Loucy (cell line): Measurements from ENCODE around the gene ELF5.

ENCODE experiments used
- H2AFZ ChIP-seq: fragments of 200-600 bp; sonication (generic); 2 replicates; pipeline ENCODE4 v1.6.0; 2016; ENCODE audit warnings: antibody characterized with exemption, mild to moderate bottlenecking, low read length, moderate library complexity
- H3F3A ChIP-seq: fragments of 200-600 bp; 2 replicates; pipeline ENCODE4 v1.6.0; 2016; ENCODE audit warnings: antibody characterized with exemption, low read depth, mild to moderate bottlenecking
- H3K27me3 ChIP-seq: fragments of 200-600 bp; sonication (generic); 2 replicates; pipeline ENCODE4 v1.6.1; 2014; ENCODE audit warnings: low read length, mild to moderate bottlenecking; ENCODE audit not compliant: insufficient read depth, poor library complexity, severe bottlenecking
- H3K36me3 ChIP-seq: fragments of 200-600 bp; sonication (generic); 2 replicates; pipeline ENCODE4 v1.6.1; 2016; ENCODE audit warnings: low read length; ENCODE audit not compliant: insufficient read depth
- H3K4me1 ChIP-seq: fragments of 200-600 bp; sonication (generic); 2 replicates; pipeline ENCODE4 v1.5.1; 2014; ENCODE audit warnings: low read length, mild to moderate bottlenecking; ENCODE audit not compliant: insufficient read depth, poor library complexity, severe bottlenecking
- H3K4me2 ChIP-seq: fragments of 200-600 bp; sonication (generic); 2 replicates; pipeline ENCODE4 v1.6.0; 2014; ENCODE audit warnings: antibody characterized with exemption, low read length, low read depth, mild to moderate bottlenecking; ENCODE audit not compliant: poor library complexity, severe bottlenecking
- H3K4me3 ChIP-seq: fragments of 200-600 bp; sonication (generic); 2 replicates; pipeline ENCODE4 v1.5.1; 2014; ENCODE audit warnings: low read length, mild to moderate bottlenecking, mixed read lengths; ENCODE audit not compliant: poor library complexity, severe bottlenecking
- H3K79me2 ChIP-seq: fragments of 200-600 bp; sonication (generic); 2 replicates; pipeline ENCODE4 v1.6.1; 2014; ENCODE audit warnings: low read length; ENCODE audit not compliant: insufficient read depth
- H3K9ac ChIP-seq: fragments of 200-600 bp; sonication (generic); 2 replicates; pipeline ENCODE4 v1.6.0; 2014; ENCODE audit warnings: mild to moderate bottlenecking, low read depth, low read length, moderate library complexity; ENCODE audit not compliant: poor library complexity, severe bottlenecking
- H3K9me2 ChIP-seq: fragments of 200-600 bp; sonication (generic); replicated peaks from 2 replicates; pipeline ENCODE4 v1.6.1; 2016; ENCODE audit warnings: low read depth, low read length, mixed read lengths
- H3K9me3 ChIP-seq: fragments of 200-600 bp; sonication (generic); 2 replicates; pipeline ENCODE4 v1.6.1; 2014; ENCODE audit warnings: mild to moderate bottlenecking, antibody characterized with exemption, low read length, low read depth; ENCODE audit not compliant: insufficient read depth
- H4K20me1 ChIP-seq: fragments of 200-600 bp; sonication (generic); 2 replicates; pipeline ENCODE4 v1.6.0; 2014; ENCODE audit warnings: antibody characterized with exemption, low read length, mild to moderate bottlenecking; ENCODE audit not compliant: insufficient read depth, poor library complexity, severe bottlenecking
- EZH2phosphoT487 ChIP-seq: fragments of 200-600 bp; IDR thresholded peaks from 2 replicates; pipeline ENCODE4 v1.6.1; 2018; ENCODE audit warnings: antibody characterized with exemption, mild to moderate bottlenecking, moderate library complexity, borderline replicate concordance
- TF ChIP-seq, protein P1 (sequence below): fragments of 200-600 bp; sonication (generic); conservative IDR thresholded peaks from 2 replicates; pipeline ENCODE4 v1.5.1; 2014; ENCODE audit warnings: mild to moderate bottlenecking, antibody characterized with exemption, low read length

Gene ELF5

GRCh38 chr11:34525888-34526657, 12.5 kb upstream of the ELF5 start:
- Histone ChIP-seq H4K20me1 (no peaks in the 10 kb centered on the region), H2AFZ (no peak overlapping the region), H3K27me3 (no peaks in the 10 kb centered on the region), H3K4me2 (peak overlapping the region; percentile 10), H3K36me3 (no peaks in the 10 kb centered on the region), H3K4me1 (no peaks in the 10 kb centered on the region), H3K4me3 (no peak overlapping the region), H3K9ac (no peak overlapping the region), H3K9me3 (no peaks in the 10 kb centered on the region), H3K9me2 (no peaks in the 10 kb centered on the region), H3K79me2 (no peaks in the 10 kb centered on the region), H3F3A (no peaks in the 10 kb centered on the region)
- TF ChIP-seq EZH2phosphoT487 = no peak
- TF ChIP-seq, protein P1, sequence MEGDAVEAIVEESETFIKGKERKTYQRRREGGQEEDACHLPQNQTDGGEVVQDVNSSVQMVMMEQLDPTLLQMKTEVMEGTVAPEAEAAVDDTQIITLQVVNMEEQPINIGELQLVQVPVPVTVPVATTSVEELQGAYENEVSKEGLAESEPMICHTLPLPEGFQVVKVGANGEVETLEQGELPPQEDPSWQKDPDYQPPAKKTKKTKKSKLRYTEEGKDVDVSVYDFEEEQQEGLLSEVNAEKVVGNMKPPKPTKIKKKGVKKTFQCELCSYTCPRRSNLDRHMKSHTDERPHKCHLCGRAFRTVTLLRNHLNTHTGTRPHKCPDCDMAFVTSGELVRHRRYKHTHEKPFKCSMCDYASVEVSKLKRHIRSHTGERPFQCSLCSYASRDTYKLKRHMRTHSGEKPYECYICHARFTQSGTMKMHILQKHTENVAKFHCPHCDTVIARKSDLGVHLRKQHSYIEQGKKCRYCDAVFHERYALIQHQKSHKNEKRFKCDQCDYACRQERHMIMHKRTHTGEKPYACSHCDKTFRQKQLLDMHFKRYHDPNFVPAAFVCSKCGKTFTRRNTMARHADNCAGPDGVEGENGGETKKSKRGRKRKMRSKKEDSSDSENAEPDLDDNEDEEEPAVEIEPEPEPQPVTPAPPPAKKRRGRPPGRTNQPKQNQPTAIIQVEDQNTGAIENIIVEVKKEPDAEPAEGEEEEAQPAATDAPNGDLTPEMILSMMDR = no peak

GRCh38 chr11:34525098-34525497, 11.5 kb upstream of the ELF5 start:
- Histone ChIP-seq H3K9me3 (no peaks in the 10 kb centered on the region), H3K79me2 (no peaks in the 10 kb centered on the region), H3K4me3 (no peak overlapping the region), H3K27me3 (no peaks in the 10 kb centered on the region), H3K9me2 (no peaks in the 10 kb centered on the region), H2AFZ (no peak overlapping the region), H3K4me2 (no peak overlapping the region), H3K4me1 (no peaks in the 10 kb centered on the region), H3F3A (no peaks in the 10 kb centered on the region), H3K36me3 (no peaks in the 10 kb centered on the region), H3K9ac (no peak overlapping the region), H4K20me1 (no peaks in the 10 kb centered on the region)
- TF ChIP-seq, protein P1 = no peak
- no peak for TF ChIP-seq EZH2phosphoT487

GRCh38 chr11:34524696-34525095, 11.1 kb upstream of the ELF5 start:
- Histone ChIP-seq H3K4me1 (no peaks in the 10 kb centered on the region), H3F3A (no peaks in the 10 kb centered on the region), H3K9me3 (no peaks in the 10 kb centered on the region), H3K27me3 (no peaks in the 10 kb centered on the region), H3K9ac (no peak overlapping the region), H3K9me2 (no peaks in the 10 kb centered on the region), H3K4me3 (no peak overlapping the region), H3K4me2 (no peak overlapping the region), H3K36me3 (no peaks in the 10 kb centered on the region), H3K79me2 (no peaks in the 10 kb centered on the region), H2AFZ (no peak overlapping the region), H4K20me1 (no peaks in the 10 kb centered on the region)
- TF ChIP-seq EZH2phosphoT487 = no peak
- TF ChIP-seq, protein P1 = no peak
